GM18517 (cell line): ENCODE results near the gene CTIF.

ENCODE experiments used
- ATAC-seq: cut with Tn5 transposase; IDR thresholded peaks from one replicate; pipeline ENCODE4 v1.9.1; 2021; ENCODE audit warnings: mild to moderate bottlenecking, moderate library complexity; ENCODE audit not compliant: unreplicated experiment

The CTIF gene

DNA sequence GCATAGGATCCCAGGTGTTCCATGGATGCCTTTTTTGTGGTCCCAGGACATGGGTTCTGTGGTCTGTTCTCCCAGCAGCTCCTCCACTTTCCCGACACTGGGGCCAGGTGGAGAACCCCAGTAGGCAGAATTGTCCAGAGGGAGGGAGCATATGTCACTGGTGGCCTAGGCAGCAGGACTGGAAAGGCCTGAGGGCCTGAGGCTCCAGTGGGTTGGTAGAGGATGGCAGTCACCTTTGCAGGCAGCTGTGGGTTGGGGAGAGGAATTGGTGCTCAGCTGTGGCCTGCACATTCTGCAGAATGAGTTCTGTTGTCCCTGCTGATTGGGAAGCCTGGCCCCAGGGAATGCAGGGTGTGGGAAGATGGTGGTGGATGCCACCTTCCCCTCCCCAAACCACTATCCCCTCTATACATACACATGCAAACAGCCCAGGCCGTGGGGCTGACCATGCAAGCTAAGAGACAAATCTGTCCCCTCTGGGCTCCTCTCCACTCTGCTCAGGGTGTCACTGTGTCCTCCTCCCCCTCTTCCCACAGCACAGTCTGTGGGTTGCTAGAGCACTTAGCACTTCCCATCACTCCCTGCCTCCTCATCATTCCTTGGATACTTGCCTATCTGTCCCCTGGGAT is 11.4 kb downstream of the CTIF start:
- ATAC-seq, result no peak

DNA sequence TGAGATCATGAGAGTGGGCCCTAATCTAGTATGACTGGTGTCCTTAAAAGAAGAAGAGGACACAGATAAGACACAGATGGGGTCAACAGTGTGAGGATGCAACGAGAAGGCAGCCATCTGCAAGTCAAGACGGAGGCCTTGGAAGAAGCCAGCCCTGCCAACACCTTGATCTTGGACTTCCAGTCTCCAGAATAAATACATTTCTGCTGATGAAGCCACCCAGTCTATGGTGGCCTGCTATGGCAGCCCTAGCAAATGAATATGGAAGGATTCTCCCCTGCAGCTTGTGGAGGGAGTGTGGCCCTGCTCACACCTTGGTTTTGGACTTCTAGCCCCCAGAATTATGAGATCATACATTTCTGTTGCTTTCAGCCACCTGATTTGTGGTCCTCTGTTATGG is 12.3 kb downstream of the CTIF start:
- no peak for ATAC-seq

DNA sequence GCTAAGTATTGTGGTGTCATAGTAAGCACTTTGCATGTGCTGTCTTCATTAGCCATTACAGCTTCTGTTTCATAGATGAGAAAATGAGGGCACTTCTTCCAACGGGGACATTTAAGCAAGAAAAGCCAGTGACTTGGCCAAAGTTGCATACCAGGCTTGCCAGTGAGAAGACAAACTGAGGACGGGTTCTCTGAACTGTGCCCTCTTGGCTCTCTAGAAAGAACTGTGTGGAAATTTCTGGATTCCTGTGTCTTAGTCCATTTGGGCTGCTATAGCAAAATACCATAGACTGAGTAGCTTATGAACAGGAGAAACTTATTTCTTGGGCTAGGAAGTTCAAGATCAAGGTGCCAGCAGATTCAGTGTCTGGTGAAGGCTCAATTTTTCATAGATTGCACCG is 13.3 kb downstream of the CTIF start:
- ATAC-seq, result no peak

DNA sequence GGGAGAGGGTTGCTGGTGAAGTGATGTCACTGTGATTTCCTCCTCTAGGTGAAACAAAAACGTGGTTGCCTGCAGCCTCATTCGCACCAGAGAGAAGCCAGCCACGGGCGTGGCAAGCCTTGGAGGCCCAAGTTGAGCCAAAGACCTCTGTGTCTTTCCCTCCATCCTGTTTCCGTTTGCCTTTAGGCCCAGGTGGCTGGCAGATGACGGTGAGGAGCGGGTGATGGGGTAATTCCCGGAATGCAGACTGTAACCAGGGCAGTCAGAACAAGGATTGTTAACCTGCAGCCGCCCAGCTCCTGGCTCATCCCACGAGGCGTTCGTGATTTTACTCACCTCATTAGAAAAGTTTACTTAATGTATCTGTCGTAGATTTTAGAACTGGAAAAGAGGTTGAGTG is 14.4 kb downstream of the CTIF start:
- no peak for ATAC-seq

DNA sequence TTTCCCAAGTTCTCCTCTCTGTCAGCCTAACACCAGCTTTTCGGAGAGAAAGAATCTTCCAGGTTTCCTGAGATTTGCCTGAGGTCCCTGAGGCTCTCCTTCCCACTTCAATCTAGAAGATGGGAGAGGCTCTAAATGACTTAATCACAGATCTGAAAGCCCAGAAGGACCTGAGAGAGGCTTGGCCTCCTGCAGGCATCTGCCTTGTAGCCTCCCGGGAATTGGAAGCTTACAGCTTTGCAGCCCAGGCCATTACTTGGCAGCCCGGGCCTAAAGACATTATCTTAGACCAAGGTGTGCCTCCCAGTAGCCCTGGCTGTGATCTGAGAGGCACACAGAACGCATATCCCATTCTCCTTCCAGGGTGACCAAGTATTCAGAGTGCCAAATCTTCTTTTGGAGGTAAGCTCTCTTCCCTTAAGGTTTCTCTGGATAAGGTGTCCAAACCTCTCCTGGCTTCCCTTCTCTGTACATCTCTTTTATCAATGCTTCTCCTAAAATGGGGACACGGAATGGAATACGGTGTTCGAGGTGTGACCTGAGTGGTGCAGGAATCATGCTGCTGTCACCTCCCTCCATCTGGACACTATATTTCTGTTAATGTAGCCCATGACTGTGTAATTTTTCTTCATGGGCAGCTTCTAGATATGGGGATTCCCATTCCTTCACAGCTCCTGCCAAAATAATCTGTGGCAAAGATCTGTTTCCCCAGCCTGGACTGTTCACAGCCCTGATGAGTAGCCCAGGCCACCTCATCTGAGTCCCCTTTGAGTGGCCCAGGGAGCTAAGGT is 16.0 kb downstream of the CTIF start:
- no peak for ATAC-seq

DNA sequence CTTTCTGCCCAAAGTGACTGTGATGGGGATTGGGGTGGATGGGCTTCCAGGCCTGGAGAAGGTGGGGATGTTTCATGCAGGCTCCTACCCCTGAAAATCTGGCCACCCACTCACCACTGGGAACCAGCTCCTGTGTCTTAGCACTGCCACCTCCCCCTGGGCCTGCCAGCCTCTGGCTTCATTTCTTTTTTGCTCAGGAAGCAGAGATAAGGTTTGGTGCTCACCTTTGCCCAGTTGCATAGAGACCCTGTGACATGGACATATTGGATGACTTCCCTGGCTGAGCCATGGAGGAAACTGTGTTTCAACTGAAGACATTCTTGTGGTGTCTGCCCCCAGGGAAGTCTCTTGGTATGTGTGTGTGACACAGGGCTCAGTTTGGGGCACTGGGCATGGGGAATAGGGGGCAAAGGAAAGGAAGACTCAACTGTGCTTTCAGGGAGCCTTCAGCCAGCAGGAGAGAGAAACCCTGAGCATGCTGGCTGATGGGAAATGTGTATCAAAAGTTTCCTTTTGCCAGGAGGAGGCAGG is 16.7 kb downstream of the CTIF start:
- ATAC-seq, result no peak

DNA sequence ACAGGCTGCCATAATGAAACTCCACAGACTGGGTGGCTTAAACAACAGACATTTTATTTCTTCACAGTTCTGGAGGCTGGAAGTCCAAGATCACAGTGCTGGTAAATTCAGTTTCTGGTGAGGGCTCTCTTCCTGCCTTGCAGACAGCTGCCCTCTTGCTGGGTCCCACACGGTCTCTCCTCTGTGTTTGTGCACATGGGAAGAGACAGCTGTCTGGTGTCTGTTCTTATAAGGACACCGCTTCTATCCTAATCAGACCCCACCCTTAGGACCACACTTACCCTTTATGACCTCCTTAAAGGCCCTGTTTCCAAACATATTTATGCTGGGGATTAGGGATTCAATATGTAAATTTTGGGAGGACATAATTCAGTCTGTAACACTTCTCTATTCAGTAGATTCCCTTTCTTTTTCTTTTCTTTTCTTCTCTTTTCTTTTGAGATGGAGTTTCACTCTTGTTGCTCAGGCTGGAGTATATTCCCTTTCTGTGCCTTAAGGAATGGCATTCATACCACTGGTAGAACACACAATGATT is 18.9 kb downstream of the CTIF start:
- ATAC-seq, result no peak

DNA sequence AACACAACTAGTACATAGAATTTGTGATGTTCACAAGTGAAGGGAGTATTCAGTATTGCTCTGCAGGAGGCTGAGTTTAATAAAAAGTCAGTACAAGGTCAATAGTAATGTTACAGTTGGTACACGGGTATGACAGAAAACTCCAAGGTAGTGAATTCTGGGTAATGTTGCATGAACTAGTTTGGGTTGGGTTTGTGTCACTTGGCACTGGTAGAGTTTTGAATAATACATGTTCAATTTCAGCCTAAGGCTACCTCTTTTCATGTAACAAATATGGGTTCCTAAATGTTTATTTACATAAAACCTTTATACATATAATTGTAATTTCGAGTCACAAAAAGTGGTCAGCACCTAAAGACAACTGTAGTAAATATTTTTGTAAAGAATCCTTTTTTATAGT is 19.4 kb downstream of the CTIF start:
- ATAC-seq, result no peak

DNA sequence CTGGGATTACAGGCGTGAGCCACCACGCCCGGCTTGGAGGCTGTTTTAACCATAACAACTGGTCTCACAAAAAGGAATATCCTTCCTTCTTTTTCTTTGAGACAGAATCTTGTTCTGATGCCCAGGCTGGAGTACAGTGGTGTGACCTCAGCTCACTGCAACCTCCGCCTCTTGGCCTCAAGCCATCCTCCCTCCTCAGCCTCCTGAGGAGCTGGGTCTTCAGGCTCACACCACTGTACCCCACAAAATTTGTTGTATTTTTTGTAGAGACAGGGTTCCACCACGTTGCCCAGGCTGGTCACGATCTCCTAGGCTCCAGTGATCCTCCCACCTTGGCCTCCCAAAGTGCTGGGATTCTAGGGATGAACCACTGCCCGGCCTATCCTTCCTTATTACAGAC is 21.7 kb downstream of the CTIF start:
- ATAC-seq, result no peak

DNA sequence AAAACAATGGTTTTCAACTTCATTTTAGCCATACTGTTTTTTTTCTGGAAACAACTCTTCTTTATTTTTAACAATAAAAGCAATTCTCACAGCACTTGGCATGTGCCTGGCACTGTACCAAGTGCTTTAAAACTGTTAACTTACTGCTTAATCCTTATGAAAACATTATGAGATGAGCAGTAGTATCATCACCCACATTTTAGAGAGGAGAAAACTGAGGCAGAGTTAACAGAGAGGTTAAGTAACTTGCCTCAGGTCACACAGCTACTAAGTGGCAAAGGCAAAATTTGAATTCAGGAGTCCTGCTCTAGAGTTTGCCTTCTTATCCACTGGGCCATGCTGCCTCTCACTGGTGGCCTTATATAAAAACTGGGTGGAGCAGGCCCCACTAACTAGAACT is 23.2 kb downstream of the CTIF start:
- ATAC-seq, result no peak

DNA sequence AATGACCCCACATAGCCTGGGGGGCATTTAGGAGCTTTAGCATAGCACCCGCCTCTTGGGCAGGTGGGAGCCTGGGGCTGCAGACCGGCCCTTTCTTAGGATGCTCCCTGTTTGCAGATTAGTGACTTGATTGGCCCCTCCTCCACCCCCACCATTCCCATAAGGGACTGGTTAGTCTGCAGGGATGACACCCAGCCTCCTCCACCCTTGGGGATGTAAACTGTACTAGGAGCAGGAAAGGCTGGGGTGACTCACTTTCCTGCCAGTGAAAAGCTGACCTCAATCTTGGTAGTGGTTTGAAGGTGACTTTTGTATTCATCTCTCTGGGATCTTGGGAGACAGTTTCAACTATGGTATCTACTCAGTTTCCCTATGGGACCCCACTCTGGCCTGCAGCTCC is 24.2 kb downstream of the CTIF start:
- ATAC-seq, result no peak

DNA sequence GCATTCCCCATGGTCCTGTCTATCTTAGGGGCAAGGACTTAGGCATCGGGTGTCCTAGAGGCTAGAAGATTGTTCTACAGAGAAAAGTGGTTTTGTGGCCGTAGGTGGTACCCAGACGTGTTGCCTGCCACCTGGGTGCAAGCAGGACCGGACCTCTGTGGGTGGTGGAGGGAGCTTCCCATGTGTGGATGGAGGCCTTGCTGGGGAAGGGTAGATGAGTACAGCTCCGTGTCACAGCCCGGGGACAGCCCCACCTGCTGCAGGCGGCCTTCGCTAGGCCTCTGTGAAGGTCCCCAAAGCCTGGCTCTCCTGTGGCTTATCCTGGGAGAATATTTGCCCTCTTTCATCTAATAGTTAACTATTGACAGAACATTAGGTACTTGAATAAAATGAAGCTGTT is 25.3 kb downstream of the CTIF start:
- no peak for ATAC-seq

DNA sequence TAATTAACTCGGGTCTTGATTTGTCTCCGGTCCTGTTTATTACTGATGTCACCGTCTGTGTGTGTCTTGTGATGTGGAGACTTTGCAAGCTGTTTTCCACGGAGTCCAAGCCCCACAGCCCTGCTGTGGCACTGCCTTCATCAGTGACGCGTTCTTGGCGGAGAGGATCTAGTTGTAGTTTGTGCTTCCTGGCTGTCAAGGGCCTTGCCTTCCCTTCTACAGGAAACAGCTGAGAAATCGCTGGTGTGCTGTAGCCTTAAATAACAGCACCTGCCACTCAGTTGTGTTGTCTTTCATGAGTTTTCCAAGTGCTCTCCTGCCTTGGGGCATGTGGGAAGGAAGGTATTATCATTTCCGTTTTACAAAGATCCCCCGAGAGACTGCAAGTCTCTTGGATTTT is 26.3 kb downstream of the CTIF start:
- no peak for ATAC-seq

DNA sequence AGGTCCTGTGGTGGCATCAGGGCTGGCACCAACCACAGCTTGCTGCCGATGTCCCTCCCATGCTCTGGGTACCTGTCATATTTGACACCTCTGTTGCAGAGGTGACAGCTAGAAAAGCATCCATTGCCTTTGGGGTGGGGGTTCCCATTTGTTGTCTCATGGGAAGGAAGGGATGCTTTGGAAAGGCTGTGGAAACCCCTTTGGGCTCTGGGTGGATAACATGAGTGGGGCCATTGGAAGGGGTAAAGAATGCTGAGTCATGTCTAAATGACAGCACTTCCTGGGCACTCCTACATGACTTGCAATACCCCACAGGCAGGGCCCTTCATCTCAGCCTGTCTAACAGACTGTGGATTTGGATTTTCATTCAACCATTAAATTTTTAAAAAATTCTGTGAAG is 27.8 kb downstream of the CTIF start:
- no peak for ATAC-seq

DNA sequence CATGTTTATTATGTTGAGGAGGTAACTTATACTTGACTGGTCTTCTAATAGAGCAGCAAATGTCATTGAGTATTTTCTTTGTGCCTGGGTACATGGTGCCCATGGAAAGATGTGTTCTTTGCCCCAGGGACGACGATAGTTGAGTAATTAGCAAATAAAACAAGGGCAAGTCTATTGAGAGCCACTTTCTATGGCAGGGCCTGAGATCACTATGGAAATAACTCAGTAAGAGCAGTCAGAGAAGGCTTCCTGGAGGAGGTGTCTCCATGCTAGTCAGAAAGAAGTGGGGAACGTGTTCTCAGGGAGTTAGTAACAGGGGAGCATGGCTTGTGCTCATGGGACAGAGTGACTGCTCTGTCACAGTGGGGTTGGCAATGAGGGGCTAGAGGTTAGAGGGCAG is 28.6 kb downstream of the CTIF start:
- ATAC-seq, result no peak

DNA sequence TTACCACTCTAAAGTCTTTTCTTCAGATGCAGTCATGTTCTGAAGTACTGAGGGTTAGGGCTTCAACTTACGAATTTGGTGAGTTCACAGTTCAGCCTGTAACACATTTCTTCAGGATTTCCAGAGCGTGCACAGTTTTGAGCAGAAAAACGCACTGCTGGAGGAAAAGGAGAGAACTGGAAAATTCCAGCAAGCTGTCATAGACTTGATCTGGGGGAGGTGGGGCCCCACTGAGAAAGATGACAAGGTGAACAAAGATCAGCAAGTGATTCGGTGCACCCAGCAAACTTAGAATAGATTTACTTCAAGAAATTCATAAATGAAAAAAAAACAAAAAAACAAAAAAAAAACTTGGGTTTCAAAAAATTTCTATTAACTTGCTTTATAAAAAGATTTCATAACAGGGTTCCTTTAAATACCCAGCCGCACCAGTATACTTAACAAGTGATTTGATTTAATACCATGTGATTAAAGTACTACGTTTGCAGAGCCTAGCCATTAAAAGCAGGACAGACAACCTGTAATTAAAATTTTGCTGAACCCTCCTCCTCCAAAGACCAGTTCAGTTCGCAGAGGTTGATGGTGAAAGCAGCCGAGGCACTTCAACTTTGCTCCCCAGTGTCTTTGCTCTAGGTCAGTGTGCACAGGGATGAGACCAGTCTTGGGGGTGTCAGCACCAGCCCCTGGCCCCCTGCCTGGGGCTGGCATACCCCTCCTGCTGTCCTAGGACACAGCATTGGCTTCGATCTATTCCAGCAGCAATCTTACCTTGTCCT is 30.5 kb downstream of the CTIF start:
- ATAC-seq, result no peak

DNA sequence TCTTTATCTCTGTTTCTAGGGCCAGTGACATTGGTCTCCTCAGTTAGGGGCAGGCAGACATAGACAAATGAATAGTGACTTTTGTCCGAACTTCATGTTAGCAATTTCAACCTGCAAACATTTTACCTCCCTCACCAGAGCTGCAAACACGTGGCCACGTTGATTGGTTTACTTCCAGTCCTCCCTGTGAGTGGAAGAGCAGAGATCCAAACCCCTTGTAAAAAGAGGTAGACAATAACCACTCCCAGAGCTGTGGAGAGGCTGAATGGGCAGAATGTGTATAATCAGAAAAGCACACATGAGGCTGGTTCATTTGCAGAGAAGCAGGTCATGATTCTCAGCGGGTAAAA is 31.1 kb downstream of the CTIF start:
- no peak for ATAC-seq

DNA sequence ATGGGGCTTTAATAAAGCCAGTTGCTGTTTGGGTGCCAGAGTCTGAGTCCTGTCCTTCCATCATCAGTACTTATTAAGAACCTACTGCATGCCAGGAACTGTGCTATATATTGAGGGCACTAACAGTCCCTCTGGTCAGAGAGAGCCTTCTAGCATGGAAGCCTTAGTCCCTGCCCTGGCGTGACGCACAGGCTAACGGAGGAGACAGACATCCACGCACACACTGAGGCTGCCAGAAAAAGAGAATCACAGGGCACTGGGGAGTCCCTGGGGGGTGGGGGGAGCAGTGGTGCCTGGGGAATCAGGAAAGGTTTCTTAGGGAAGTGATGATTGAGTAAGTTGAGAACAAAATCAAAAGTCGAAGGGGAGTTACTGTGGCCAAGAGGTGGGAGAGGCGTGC is 31.5 kb downstream of the CTIF start:
- ATAC-seq, result no peak

DNA sequence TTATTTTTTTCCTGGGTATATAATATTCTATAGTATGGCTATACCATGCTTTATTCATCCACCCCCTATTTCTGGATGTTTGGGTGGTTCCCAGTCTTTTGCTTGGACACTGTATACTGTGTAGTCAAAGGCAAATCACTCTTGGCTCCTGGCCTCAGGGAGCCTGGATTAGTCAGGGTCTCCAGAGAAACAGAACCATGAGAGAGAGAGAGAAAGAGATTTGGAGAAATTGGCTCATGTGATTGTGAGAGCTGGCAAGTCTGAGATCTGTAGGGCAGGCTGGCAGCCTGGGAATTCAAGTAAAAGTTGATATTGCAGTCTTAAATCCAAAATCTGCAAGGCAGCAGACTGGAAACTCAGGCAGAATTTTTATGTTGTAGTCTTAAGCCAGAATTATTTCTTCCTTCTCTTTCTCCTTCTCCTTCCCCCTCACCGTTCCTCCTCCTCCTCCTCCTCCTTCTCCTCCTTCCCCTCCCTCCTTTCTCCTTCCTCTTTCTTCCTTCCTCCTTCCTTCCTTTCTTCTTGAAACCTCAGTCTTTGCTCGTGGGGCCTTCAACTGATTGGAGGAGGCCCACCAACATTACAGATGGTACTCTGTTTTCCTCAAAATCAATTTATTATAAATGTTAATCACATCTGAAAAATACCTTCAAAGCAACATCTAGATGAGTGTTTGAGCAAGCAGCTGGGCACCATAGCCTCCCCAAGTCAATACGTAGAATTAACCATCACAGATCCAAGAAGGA is 33.0 kb downstream of the CTIF start:
- ATAC-seq, result no peak

DNA sequence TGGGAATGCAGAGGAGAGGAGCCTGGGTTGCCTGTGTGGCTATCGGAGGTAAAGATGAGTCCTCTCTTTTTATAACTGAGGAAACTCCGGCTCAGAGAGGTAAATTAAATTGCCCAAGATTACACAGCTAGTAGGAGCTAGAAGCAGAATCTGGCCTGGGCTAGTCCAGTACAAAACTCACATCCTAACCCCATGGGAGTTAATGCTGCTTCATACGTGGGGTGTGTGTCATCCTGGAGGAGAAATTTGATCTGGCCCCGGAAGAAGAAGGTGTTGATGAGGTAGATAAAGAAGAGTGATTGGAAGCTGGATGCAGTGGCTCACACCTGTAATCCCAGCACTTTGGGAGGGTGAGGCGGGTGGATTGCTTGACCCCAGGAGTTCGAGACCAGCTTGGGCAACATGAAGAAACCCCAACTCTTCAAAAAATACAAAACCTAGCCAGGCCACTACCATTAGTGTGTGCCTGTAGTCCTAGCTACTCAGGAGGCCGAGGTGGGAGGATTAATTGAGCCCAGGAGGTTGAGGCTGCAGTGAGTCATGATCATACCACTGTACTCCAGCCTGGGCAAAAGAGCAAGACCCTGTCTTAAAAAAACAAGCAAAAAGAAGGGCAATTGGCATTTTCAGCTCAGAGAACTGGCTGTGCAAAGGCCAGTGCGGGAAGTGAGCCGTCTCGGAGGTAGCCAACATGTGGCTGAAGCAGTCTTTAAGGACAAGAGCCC is 33.7 kb downstream of the CTIF start:
- no peak for ATAC-seq
